GM23338 (cell line): ENCODE measurements around the gene MORN2. TPM values are rescaled to one million over a fixed set of nuclear protein-coding genes. Genes with fewer than 3 reads are reported as not detected.

Experiments used
- ATAC-seq: fragments of 200-7000 bp; cut with Tn5 transposase; 3 replicates; pipeline ENCODE4 v1.9.1; 2020
- DNase-seq: peaks from one replicate; pipeline ENCODE4 v3.0.0-alpha.2; 2015; ENCODE audit warnings: low spot score
- H2AFZ ChIP-seq: fragments of 200-600 bp; sonication (generic); 2 replicates; pipeline ENCODE4 v1.8.0; 2016; ENCODE audit warnings: antibody characterized with exemption, mild to moderate bottlenecking, moderate library complexity
- H3F3A ChIP-seq: fragments of 200-600 bp; sonication (generic); replicated peaks from 2 replicates; pipeline ENCODE4 v1.8.0; 2017; ENCODE audit warnings: antibody characterized with exemption, mixed run types, low read depth
- H3K27ac ChIP-seq: fragments of 200-600 bp; sonication (generic); 2 replicates; pipeline ENCODE4 v1.6.1; 2016; ENCODE audit warnings: low read depth
- H3K27me3 ChIP-seq: fragments of 200-600 bp; sonication (generic); 2 replicates; pipeline ENCODE4 v1.8.0; 2016; ENCODE audit warnings: mild to moderate bottlenecking, mixed run types, moderate library complexity; ENCODE audit not compliant: insufficient read depth
- H3K36me3 ChIP-seq: fragments of 200-600 bp; sonication (generic); 2 replicates; pipeline ENCODE4 v1.8.0; 2016; ENCODE audit warnings: mild to moderate bottlenecking; ENCODE audit not compliant: insufficient read depth
- H3K4me1 ChIP-seq: fragments of 200-600 bp; sonication (generic); 2 replicates; pipeline ENCODE4 v1.8.0; 2016; ENCODE audit warnings: mild to moderate bottlenecking, moderate library complexity; ENCODE audit not compliant: insufficient read depth
- H3K4me2 ChIP-seq: fragments of 200-600 bp; sonication (generic); 2 replicates; pipeline ENCODE4 v1.7.1; 2017; ENCODE audit warnings: mixed run types
- H3K4me3 ChIP-seq: fragments of 200-600 bp; sonication (generic); 2 replicates; pipeline ENCODE4 v1.6.1; 2016; ENCODE audit warnings: mixed run types
- H3K79me2 ChIP-seq: fragments of 200-600 bp; sonication (generic); replicated peaks from 2 replicates; pipeline ENCODE4 v1.8.0; 2017; ENCODE audit warnings: mild to moderate bottlenecking; ENCODE audit not compliant: insufficient read depth
- H3K9me2 ChIP-seq: fragments of 200-600 bp; sonication (generic); 2 replicates; pipeline ENCODE4 v1.8.0; 2017; ENCODE audit not compliant: insufficient read depth
- H4K20me1 ChIP-seq: fragments of 200-600 bp; sonication (generic); replicated peaks from 2 replicates; pipeline ENCODE4 v1.8.0; 2017; ENCODE audit warnings: mild to moderate bottlenecking; ENCODE audit not compliant: insufficient read depth
- H3K27ac Mint-ChIP-seq: 2 replicates; pipeline ENCODE4 v1.8.0; 2020; ENCODE audit warnings: inconsistent platforms, mild to moderate bottlenecking, moderate library complexity, mixed read lengths
- H3K27me3 Mint-ChIP-seq: 3 replicates; pipeline ENCODE4 v1.8.0; 2022; ENCODE audit warnings: low read depth, mild to moderate bottlenecking, moderate library complexity, mixed read lengths, inconsistent platforms; ENCODE audit not compliant: insufficient read depth, poor library complexity
- H3K36me3 Mint-ChIP-seq: 3 replicates; pipeline ENCODE4 v1.8.0; 2021; ENCODE audit warnings: low read depth, mild to moderate bottlenecking, inconsistent platforms, moderate library complexity, mixed read lengths
- H3K4me1 Mint-ChIP-seq: 3 replicates; pipeline ENCODE4 v1.8.0; 2020; ENCODE audit warnings: mild to moderate bottlenecking, inconsistent platforms, mixed read lengths
- H3K4me3 Mint-ChIP-seq: 3 replicates; pipeline ENCODE4 v1.8.0; 2021; ENCODE audit warnings: moderate library complexity, mild to moderate bottlenecking, inconsistent platforms, mixed read lengths
- H3K9me3 Mint-ChIP-seq: 3 replicates; pipeline ENCODE4 v1.8.0; 2020; ENCODE audit warnings: moderate library complexity, mild to moderate bottlenecking, inconsistent platforms, mixed read lengths
- CREB1 ChIP-seq: fragments of 250-450 bp; sonication (Bioruptor Pico); IDR thresholded peaks from 2 replicates; pipeline ENCODE4 v1.5.0; 2020; ENCODE audit warnings: low read depth, mild to moderate bottlenecking, moderate library complexity
- EZH2 ChIP-seq: fragments of 200-600 bp; sonication (generic); IDR thresholded peaks from one replicate; pipeline ENCODE4 v1.8.0; 2017; ENCODE audit warnings: antibody characterized with exemption, mild to moderate bottlenecking, low read depth; ENCODE audit not compliant: unreplicated experiment
- EZH2phosphoT487 ChIP-seq: fragments of 200-600 bp; sonication (generic); IDR thresholded peaks from one replicate; pipeline ENCODE4 v1.8.1; 2018; ENCODE audit warnings: antibody characterized with exemption; ENCODE audit not compliant: unreplicated experiment
- JUNB ChIP-seq: IDR thresholded peaks from one replicate; pipeline ENCODE4 v1.6.1; 2016; ENCODE audit warnings: antibody characterized with exemption; ENCODE audit not compliant: unreplicated experiment
- NANOG ChIP-seq: IDR thresholded peaks from 2 replicates; pipeline ENCODE4 v1.6.1; 2016; ENCODE audit warnings: antibody characterized with exemption, borderline replicate concordance
- POLR2AphosphoS5 ChIP-seq: IDR thresholded peaks from 2 replicates; pipeline ENCODE4 v1.6.1; 2016; ENCODE audit warnings: antibody characterized with exemption, low read depth
- REST ChIP-seq: IDR thresholded peaks from one replicate; pipeline ENCODE4 v1.6.1; 2018; ENCODE audit warnings: antibody characterized with exemption; ENCODE audit not compliant: unreplicated experiment
- STAT1 ChIP-seq: IDR thresholded peaks from one replicate; pipeline ENCODE4 v1.6.1; 2016; ENCODE audit warnings: antibody characterized with exemption; ENCODE audit not compliant: unreplicated experiment
- ZNF114 ChIP-seq: fragments of 250-450 bp; sonication (Bioruptor Pico); IDR thresholded peaks from 2 replicates; pipeline ENCODE4 v1.5.0; 2020; ENCODE audit warnings: mild to moderate bottlenecking, moderate library complexity
- ZNF331 ChIP-seq: fragments of 250-450 bp; sonication (Bioruptor Pico); IDR thresholded peaks from 2 replicates; pipeline ENCODE4 v1.5.0; 2020; ENCODE audit warnings: low read depth, mild to moderate bottlenecking, moderate library complexity
- polyA plus RNA-seq: library from polyadenylated mRNA; unstranded; fragments of >200 nt; fragmentation: Nextera tagmentation; extraction: Ambion mirVana; gene quantifications from 2 replicates; pipeline ENCODE4 v1.2.1, GENCODE V29; 2016
- total RNA-seq: library from RNA; depleted of rRNA; stranded (reverse); fragments of >200 nt; shearing (Covaris generic); gene quantifications from 2 replicates; pipeline ENCODE4 v1.2.3, GENCODE V29; 2014
- TF ChIP-seq, protein P1 (sequence below), 2 experiments: fragments of 200-600 bp in 1 of 2; sonication (generic) in 1 of 2; conservative IDR thresholded peaks; 2 replicates each; pipeline versions ENCODE4 v1.5.1 to v1.6.1; 2016 to 2017; ENCODE audit warnings: antibody characterized with exemption in 2 of 2, low read depth in 2 of 2, mild to moderate bottlenecking in 2 of 2, moderate library complexity in 1 of 2
- TF ChIP-seq, protein P2 (sequence below): fragments of 250-450 bp; sonication (Bioruptor Pico); IDR thresholded peaks from 2 replicates; pipeline ENCODE4 v1.5.0; 2020; ENCODE audit warnings: mild to moderate bottlenecking, moderate library complexity

MORN2 gene
- total and polyA plus RNA-seq, 2 experiments from 2014 or later, result 7.6 to 45.2 TPM

- TF ChIP-seq, protein P1, sequence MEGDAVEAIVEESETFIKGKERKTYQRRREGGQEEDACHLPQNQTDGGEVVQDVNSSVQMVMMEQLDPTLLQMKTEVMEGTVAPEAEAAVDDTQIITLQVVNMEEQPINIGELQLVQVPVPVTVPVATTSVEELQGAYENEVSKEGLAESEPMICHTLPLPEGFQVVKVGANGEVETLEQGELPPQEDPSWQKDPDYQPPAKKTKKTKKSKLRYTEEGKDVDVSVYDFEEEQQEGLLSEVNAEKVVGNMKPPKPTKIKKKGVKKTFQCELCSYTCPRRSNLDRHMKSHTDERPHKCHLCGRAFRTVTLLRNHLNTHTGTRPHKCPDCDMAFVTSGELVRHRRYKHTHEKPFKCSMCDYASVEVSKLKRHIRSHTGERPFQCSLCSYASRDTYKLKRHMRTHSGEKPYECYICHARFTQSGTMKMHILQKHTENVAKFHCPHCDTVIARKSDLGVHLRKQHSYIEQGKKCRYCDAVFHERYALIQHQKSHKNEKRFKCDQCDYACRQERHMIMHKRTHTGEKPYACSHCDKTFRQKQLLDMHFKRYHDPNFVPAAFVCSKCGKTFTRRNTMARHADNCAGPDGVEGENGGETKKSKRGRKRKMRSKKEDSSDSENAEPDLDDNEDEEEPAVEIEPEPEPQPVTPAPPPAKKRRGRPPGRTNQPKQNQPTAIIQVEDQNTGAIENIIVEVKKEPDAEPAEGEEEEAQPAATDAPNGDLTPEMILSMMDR (conservative IDR thresholded peaks at IDR 0.05; ENCODE audit: low read depth in 2 of 2), result no peak
- no peak for TF ChIP-seq ZNF114 (CRISPR knock-in tag)
- TF ChIP-seq JUNB, result no peak
- no peak for TF ChIP-seq ZNF331 (CRISPR knock-in tag)
Measured at GRCh38 chr2:38911191-38911590, 35.4 kb downstream of the MORN2 start (continued).

DNA sequence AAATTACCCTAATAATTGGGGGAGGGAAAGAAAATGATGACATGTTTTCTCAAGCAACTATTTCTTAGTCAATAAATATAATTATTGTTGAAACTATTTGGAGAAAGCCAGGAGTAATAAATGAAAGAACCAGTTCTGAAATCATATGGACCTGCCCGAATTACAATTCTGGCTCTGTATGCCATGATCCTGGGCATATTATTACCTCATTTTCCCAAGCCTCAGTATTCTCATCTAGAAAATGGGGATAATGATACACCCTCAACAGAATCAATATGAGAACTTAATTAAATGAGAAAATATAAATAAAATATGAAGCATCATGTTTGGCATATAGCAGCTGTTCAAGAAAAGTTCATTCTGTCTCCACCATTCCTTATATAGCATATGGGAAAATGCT lies 36.8 kb downstream of the MORN2 start:
- Histone ChIP-seq H3K27me3 (no peaks in the 10 kb centered on the region), H3K4me2 (no peak overlapping the region), H4K20me1 (no peaks in the 10 kb centered on the region), H3K79me2 (no peaks in the 10 kb centered on the region), H3K9me2 (no peaks in the 10 kb centered on the region), H2AFZ (no peak overlapping the region), H3K27ac (no peak overlapping the region), H3K4me1 (no peaks in the 10 kb centered on the region), H3F3A (no peaks in the 10 kb centered on the region), H3K4me3 (no peak overlapping the region), H3K36me3 (no peaks in the 10 kb centered on the region)
- no peak overlapping the region for H3K4me3 Mint-ChIP-seq
- DNase-seq, result no peak
- no peak overlapping the region for H3K27ac Mint-ChIP-seq
- no peak for ATAC-seq
- no peaks in the 10 kb centered on the region for H3K4me1 Mint-ChIP-seq
- H3K9me3 Mint-ChIP-seq, result no peaks in the 10 kb centered on the region
- H3K27me3 Mint-ChIP-seq, result peaks cover 4% of the 10 kb centered on the region
- H3K36me3 Mint-ChIP-seq, result no peaks in the 10 kb centered on the region
- TF ChIP-seq NANOG (no peak), CREB1 (CRISPR knock-in tag) (no peak), ZNF114 (CRISPR knock-in tag) (no peak), EZH2phosphoT487 (no peak), REST (no peak), POLR2AphosphoS5 (no peak), JUNB (no peak), ZNF331 (CRISPR knock-in tag) (no peak), EZH2 (no peak), STAT1 (no peak)
- TF ChIP-seq, protein P2, sequence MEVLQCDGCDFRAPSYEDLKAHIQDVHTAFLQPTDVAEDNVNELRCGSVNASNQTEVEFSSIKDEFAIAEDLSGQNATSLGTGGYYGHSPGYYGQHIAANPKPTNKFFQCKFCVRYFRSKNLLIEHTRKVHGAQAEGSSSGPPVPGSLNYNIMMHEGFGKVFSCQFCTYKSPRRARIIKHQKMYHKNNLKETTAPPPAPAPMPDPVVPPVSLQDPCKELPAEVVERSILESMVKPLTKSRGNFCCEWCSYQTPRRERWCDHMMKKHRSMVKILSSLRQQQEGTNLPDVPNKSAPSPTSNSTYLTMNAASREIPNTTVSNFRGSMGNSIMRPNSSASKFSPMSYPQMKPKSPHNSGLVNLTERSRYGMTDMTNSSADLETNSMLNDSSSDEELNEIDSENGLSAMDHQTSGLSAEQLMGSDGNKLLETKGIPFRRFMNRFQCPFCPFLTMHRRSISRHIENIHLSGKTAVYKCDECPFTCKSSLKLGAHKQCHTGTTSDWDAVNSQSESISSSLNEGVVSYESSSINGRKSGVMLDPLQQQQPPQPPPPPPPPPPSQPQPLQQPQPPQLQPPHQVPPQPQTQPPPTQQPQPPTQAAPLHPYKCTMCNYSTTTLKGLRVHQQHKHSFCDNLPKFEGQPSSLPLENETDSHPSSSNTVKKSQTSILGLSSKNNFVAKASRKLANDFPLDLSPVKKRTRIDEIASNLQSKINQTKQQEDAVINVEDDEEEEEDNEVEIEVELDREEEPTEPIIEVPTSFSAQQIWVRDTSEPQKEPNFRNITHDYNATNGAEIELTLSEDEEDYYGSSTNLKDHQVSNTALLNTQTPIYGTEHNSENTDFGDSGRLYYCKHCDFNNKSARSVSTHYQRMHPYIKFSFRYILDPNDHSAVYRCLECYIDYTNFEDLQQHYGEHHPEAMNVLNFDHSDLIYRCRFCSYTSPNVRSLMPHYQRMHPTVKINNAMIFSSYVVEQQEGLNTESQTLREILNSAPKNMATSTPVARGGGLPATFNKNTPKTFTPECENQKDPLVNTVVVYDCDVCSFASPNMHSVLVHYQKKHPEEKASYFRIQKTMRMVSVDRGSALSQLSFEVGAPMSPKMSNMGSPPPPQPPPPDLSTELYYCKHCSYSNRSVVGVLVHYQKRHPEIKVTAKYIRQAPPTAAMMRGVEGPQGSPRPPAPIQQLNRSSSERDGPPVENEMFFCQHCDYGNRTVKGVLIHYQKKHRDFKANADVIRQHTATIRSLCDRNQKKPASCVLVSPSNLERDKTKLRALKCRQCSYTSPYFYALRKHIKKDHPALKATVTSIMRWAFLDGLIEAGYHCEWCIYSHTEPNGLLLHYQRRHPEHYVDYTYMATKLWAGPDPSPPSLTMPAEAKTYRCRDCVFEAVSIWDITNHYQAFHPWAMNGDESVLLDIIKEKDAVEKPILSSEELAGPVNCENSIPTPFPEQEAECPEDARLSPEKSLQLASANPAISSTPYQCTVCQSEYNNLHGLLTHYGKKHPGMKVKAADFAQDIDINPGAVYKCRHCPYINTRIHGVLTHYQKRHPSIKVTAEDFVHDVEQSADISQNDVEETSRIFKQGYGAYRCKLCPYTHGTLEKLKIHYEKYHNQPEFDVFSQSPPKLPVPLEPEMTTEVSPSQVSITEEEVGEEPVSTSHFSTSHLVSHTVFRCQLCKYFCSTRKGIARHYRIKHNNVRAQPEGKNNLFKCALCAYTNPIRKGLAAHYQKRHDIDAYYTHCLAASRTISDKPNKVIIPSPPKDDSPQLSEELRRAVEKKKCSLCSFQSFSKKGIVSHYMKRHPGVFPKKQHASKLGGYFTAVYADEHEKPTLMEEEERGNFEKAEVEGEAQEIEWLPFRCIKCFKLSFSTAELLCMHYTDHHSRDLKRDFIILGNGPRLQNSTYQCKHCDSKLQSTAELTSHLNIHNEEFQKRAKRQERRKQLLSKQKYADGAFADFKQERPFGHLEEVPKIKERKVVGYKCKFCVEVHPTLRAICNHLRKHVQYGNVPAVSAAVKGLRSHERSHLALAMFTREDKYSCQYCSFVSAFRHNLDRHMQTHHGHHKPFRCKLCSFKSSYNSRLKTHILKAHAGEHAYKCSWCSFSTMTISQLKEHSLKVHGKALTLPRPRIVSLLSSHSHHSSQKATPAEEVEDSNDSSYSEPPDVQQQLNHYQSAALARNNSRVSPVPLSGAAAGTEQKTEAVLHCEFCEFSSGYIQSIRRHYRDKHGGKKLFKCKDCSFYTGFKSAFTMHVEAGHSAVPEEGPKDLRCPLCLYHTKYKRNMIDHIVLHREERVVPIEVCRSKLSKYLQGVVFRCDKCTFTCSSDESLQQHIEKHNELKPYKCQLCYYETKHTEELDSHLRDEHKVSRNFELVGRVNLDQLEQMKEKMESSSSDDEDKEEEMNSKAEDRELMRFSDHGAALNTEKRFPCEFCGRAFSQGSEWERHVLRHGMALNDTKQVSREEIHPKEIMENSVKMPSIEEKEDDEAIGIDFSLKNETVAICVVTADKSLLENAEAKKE (CRISPR knock-in tag), result no peak
- TF ChIP-seq, protein P1 (conservative IDR thresholded peaks at IDR 0.05; ENCODE audit: low read depth in 2 of 2), result no peak
